ENCODE data around the gene CDK5RAP3. TPM values are rescaled to one million over a fixed set of nuclear protein-coding genes. Genes with fewer than 3 reads are reported as not detected.
"Not testable (repeated sequence)": the region's sequence is repeated elsewhere in the genome, so short reads cannot be mapped to it uniquely, and the experiment has no call there.

CDK5RAP3 gene
- total RNA-seq, 1 experiment from 2014 or later, result 149 TPM

GRCh38 chr17:48016112-48016511 lies 45.2 kb downstream of the CDK5RAP3 start:
- Histone ChIP-seq H3K56ac (ENCODE audit: insufficient read length, low read depth, low read length) (no peak overlapping the region), H3K23ac (ENCODE audit: insufficient read length, low read depth, low read length) (no peak overlapping the region), H3K79me1 (ENCODE audit: insufficient read depth, low read depth, low read length, poor library complexity, severe bottlenecking) (no peaks in the 10 kb centered on the region), H4K8ac (replicated peaks; ENCODE audit: insufficient read length, low read depth, low read length) (no peak overlapping the region), H2BK15ac (ENCODE audit: low read depth, low read length) (no peak overlapping the region), H3K9ac (ENCODE audit: extremely low read depth, insufficient read length, low read length) (no peak overlapping the region), H3K23me2 (ENCODE audit: insufficient read length, low read depth, low read length, poor library complexity, severe bottlenecking) (peaks cover 9% of the 10 kb centered on the region), H3K79me2 (ENCODE audit: insufficient read depth, low read length) (no peaks in the 10 kb centered on the region), H3K9me3 (ENCODE audit: control insufficient read depth, low read depth, low read length) (no peaks in the 10 kb centered on the region), H3K27ac (ENCODE audit: insufficient read length, low read depth, low read length) (no peak overlapping the region), H2BK12ac (ENCODE audit: insufficient read length, low read depth, low read length) (no peak overlapping the region), H4K20me1 (ENCODE audit: control insufficient read depth, insufficient read depth, insufficient read length) (no peaks in the 10 kb centered on the region), H3T11ph (ENCODE audit: low read length) (no peak overlapping the region), H3K27me3 (ENCODE audit: insufficient read depth, low read length) (no peaks in the 10 kb centered on the region; the same call in 1 of the 2 replicates), H2AFZ (ENCODE audit: low read length) (no peak overlapping the region), H2BK5ac (ENCODE audit: insufficient read length, low read length) (no peak overlapping the region), H4K5ac (ENCODE audit: insufficient read length, low read depth, low read length) (no peak overlapping the region), H3K14ac (ENCODE audit: insufficient read depth, low read length) (no peak overlapping the region), H3K18ac (ENCODE audit: insufficient read length, low read depth, low read length) (no peak overlapping the region), H2BK20ac (ENCODE audit: low read depth, low read length, poor library complexity, severe bottlenecking) (no peak overlapping the region), H3K4me2 (ENCODE audit: insufficient read depth, insufficient read length, low read length) (no peak overlapping the region), H2BK120ac (ENCODE audit: low read depth, low read length, poor library complexity, severe bottlenecking) (no peak overlapping the region), H3K4ac (ENCODE audit: low read depth, low read length) (no peak overlapping the region), H4K91ac (ENCODE audit: insufficient read length, low read depth, low read length) (no peak overlapping the region), H3K4me1 (ENCODE audit: insufficient read depth, low read length) (no peaks in the 10 kb centered on the region), H2AK5ac (ENCODE audit: insufficient read length, low read length) (no peak overlapping the region)
- H3K36me3 Mint-ChIP-seq (ENCODE audit: insufficient read depth in 1 of 3, low read depth in 3 of 3), result no peaks in the 10 kb centered on the region; a peak in 1 of 7 replicates
- WGBS (ENCODE audit: extremely low coverage, insufficient read length, low lambda C conversion rate), result no CpG with 5 or more reads among the region's 2 CpGs
- H3K4me3 Mint-ChIP-seq, result no peak overlapping the region
- H3K27me3 Mint-ChIP-seq (ENCODE audit: low read depth), result peaks cover 34% of the 10 kb centered on the region
- DNase-seq, result no peak
- H3K9me3 Mint-ChIP-seq, result no peaks in the 10 kb centered on the region
- no peak for TF ChIP-seq CTCF (conservative IDR thresholded peaks at IDR 0.05)
- peaks cover 37 to 41% of the 10 kb centered on the region in 2 experiments for H3K4me1 Mint-ChIP-seq
- no peak overlapping the region for H3K27ac Mint-ChIP-seq

GRCh38 chr17:48017817-48018158 lies 46.9 kb downstream of the CDK5RAP3 start:
- not testable (repeated sequence) for H2BK20ac ChIP-seq (ENCODE audit: low read depth, low read length, poor library complexity, severe bottlenecking); H3K9me3 Mint-ChIP-seq; H3K27ac ChIP-seq (ENCODE audit: insufficient read length, low read depth, low read length); H2BK5ac ChIP-seq (ENCODE audit: insufficient read length, low read length); H3T11ph ChIP-seq (ENCODE audit: low read length); H2BK120ac ChIP-seq (ENCODE audit: low read depth, low read length, poor library complexity, severe bottlenecking); H3K79me1 ChIP-seq (ENCODE audit: insufficient read depth, low read depth, low read length, poor library complexity, severe bottlenecking); H3K27me3 ChIP-seq (ENCODE audit: insufficient read depth, low read length); H3K4me3 Mint-ChIP-seq; H3K27ac Mint-ChIP-seq; H3K9ac ChIP-seq (ENCODE audit: extremely low read depth, insufficient read length, low read length); H3K4ac ChIP-seq (ENCODE audit: low read depth, low read length); H3K14ac ChIP-seq (ENCODE audit: insufficient read depth, low read length); H2BK12ac ChIP-seq (ENCODE audit: insufficient read length, low read depth, low read length); H3K18ac ChIP-seq (ENCODE audit: insufficient read length, low read depth, low read length); H4K5ac ChIP-seq (ENCODE audit: insufficient read length, low read depth, low read length); H3K56ac ChIP-seq (ENCODE audit: insufficient read length, low read depth, low read length); H3K4me1 ChIP-seq (ENCODE audit: insufficient read depth, low read length); H4K91ac ChIP-seq (ENCODE audit: insufficient read length, low read depth, low read length); H3K79me2 ChIP-seq (ENCODE audit: insufficient read depth, low read length); H3K36me3 Mint-ChIP-seq (ENCODE audit: insufficient read depth in 1 of 3, low read depth in 3 of 3); H3K4me2 ChIP-seq (ENCODE audit: insufficient read depth, insufficient read length, low read length); H2AFZ ChIP-seq (ENCODE audit: low read length); H2AK5ac ChIP-seq (ENCODE audit: insufficient read length, low read length); H3K23me2 ChIP-seq (ENCODE audit: insufficient read length, low read depth, low read length, poor library complexity, severe bottlenecking); H2BK15ac ChIP-seq (ENCODE audit: low read depth, low read length); H4K20me1 ChIP-seq (ENCODE audit: control insufficient read depth, insufficient read depth, insufficient read length); H3K9me3 ChIP-seq (ENCODE audit: control insufficient read depth, low read depth, low read length); H3K23ac ChIP-seq (ENCODE audit: insufficient read length, low read depth, low read length); DNase-seq; H4K8ac ChIP-seq (replicated peaks; ENCODE audit: insufficient read length, low read depth, low read length)
- no CpG with 5 or more reads among the region's 4 CpGs for WGBS (ENCODE audit: extremely low coverage, insufficient read length, low lambda C conversion rate)
- Mint-ChIP-seq H3K4me1 (peaks cover 30 to 33% of the 10 kb centered on the region in 2 experiments), H3K27me3 (ENCODE audit: low read depth) (peaks cover 28% of the 10 kb centered on the region)
